Stimulated activated CD8-positive, alpha-beta memory T cell treated with anti-CD3 and anti-CD28 coated beads, Interleukin-15, amount 100 ng/mL, for 4 hours (primary cell): Measurements from ENCODE around the gene UGT2A3.

ENCODE experiments used
- DNase-seq, 2 donors: peaks; one replicate each; pipeline ENCODE4 v3.0.0-alpha.2; 2020; ENCODE audit warnings: low read depth in 2 of 2

UGT2A3 gene

GRCh38 chr4:68912807-68913206 is 38.8 kb downstream of the UGT2A3 start:
- no peak for DNase-seq

- DNase-seq, result no peak
Observed at GRCh38 chr4:68909385-68909784, 42.2 kb downstream of the UGT2A3 start.

GRCh38 chr4:68907788-68908700 is 43.6 kb downstream of the UGT2A3 start:
- DNase-seq, result no peak

GRCh38 chr4:68907245-68907644 is 44.4 kb downstream of the UGT2A3 start:
- no peak for DNase-seq

GRCh38 chr4:68906780-68907137 is 44.8 kb downstream of the UGT2A3 start:
- DNase-seq, result no peak

- DNase-seq, result no peak
Observed at GRCh38 chr4:68905939-68906779, 45.4 kb downstream of the UGT2A3 start.

DNA sequence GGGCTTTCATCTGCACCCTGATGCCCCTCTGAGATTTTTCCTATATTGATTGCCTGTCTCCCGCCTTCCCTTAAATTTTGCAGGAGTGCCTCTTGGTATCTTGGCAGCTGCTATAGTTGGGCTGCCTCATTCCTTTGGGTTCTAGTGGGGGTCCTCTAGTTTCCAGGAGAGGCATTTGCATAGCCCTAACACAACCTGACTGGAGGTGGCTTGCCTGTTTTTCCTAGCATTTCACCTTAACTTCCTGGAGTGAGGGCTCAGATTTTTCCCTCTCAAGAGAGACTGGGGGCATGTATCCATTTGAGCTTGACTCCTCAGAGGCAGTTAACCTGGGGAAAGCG is 46.0 kb downstream of the UGT2A3 start:
- DNase-seq, result no peak

GRCh38 chr4:68904786-68905185 is 46.8 kb downstream of the UGT2A3 start:
- DNase-seq, result no peak

DNA sequence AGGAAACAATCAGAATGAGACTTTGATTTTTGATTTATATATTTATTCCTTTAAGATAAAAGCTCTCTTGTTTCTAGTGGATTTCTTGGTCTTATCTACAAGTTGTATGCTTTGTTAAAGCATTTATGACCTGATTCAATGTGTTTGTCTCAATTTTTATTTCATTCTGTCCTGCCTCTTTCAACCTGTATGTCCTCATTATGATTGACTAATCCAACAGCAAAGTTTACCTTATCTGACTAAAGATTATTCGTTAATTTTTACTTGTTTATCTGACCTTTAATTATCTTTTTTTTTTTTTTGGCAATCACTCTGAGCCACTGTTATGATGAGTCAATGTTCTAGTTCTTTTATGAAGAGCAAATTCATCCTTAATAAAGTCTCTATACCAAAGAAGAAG is 54.9 kb downstream of the UGT2A3 start:
- DNase-seq, result no peak

GRCh38 chr4:68895561-68896198 is 55.9 kb downstream of the UGT2A3 start:
- DNase-seq, result no peak

DNA sequence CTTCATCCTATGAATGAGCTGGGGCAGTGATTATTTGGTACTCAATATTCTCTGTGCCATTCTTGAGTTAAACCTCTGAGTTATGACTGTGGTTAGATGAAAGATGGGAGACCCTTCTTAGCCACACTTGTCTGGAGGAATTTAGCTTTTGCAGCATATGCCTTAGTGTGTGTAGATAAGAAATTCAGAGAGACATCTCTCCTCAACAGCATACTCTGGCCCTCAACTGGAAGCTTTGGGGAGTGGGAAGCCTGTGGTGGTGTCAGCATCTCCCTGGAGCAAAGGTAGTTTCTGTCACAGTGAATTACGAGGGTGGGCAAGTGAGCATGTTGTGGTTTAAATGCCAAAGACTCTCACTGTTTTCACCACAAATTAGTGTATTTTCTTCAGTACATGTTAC is 58.7 kb downstream of the UGT2A3 start:
- no peak for DNase-seq

- no peak for DNase-seq
Observed at GRCh38 chr4:68891678-68892077, 59.9 kb downstream of the UGT2A3 start.

DNA sequence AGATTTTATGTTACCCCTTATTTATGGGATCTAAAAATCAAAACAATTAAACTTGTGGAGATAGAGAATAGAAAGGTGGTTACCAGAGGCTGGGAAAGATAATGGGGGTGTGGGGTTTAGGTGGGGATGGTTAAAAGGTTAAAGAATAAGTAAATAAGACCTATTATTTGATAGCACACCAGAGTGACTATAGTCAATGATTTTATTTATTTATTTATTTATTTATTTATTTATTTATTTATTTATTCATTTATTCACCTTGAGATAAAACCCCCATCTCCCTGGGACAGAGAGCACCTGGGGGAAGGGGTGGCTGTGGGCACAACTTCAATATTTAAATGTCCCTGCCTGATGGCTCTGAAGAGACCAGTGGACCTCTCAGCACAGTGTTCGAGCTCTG is 66.1 kb downstream of the UGT2A3 start:
- no peak for DNase-seq

DNA sequence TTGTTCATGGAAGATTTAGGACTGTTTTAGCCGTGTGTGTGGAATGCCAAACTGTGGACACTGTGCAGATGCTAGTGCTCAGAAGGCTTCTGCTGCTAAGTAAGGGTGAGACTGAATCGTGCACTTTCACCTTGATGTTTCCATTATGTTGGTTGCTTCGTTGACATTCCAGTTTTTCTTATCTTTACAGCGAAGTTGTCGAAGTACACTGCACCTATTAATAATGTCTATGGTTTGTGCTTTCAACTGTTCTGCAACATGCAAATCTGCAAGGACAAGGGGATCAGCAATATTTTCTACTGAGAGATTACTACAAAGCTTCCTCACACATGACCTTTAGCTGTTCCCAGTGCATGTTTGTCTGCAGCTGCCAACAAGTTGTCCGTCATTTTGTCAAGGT is 67.7 kb downstream of the UGT2A3 start:
- DNase-seq, result no peak
